ENCODE results near the gene NRARP. TPM values are rescaled to one million over a fixed set of nuclear protein-coding genes. Genes with fewer than 3 reads are reported as not detected.

NRARP gene
- total and polyA plus RNA-seq, 2 of the 8 experiments (the other 6 are each of a cell fraction or from before 2014, with no cell fraction given), result 32.5 to 37.2 TPM

GRCh38 chr9:137339045-137339907, 37.2 kb upstream of the NRARP start (continued):
- TF ChIP-seq NRF1 (IDR thresholded peaks at IDR 0.05; ENCODE audit: low read depth, low read length), result no peak
- TF ChIP-seq TBP (IDR thresholded peaks at IDR 0.05; ENCODE audit: low read depth, low read length), result no peak
